ENCODE measurements around the gene TSFM.
"Not testable (repeated sequence)": the region's sequence is repeated elsewhere in the genome, so short reads cannot be mapped to it uniquely, and the experiment has no call there.

TSFM gene

DNA sequence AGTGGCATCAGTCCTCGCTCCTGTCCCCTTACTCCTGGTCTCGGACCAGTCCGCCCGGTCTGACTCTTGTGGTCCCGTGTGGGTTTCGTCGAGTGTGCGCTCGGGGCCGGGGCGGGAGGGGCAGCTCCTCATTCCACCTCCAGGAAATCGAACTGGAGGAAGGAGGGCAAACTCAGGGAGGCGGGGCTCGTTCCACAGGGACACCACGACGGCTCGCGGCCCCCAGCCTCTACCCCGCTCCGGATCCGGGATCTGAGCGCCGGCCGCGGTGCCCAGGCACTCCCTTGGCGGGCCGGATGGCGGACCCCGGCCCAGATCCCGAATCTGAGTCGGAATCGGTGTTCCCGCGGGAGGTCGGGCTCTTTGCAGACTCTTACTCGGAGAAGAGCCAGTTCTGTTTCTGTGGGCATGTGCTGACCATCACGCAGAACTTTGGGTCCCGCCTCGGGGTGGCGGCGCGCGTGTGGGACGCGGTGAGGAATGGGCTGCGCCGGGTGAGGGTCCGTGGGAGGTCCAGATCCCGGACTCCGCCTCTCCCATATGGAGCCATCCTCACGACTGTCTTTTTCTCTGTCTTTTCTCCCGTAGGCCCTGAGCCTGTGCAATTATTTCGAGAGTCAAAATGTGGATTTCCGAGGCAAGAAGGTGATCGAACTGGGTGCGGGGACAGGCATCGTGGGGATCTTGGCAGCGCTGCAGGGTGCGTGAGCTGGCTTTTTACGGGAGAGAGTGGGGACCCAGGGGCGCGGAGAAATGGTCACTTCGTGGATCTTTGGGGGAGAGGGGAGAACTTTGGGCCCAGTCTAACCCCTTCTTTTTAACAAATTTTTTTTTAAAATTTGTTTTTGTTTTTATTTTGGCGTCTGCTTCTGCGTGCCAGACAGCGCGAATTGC lies 9.9 kb upstream of the TSFM start, which contains the start of gene EEF1AKMT3:
Gene EEF1AKMT3, plus strand, starts transcription at position 186 of the 894 bp plus-strand sequence. Its CDS starts 111 bp downstream, at position 297.
- peaks cover 10% of the 10 kb centered on the region for H3K4me1 ChIP-seq
- peak within 1 kb of the TSS; percentile 99 for H2AFZ ChIP-seq
- no peaks in the 10 kb centered on the region for H3K27me3 ChIP-seq (ENCODE audit: control insufficient read depth, insufficient read depth, low read length)
- H3K9ac ChIP-seq: peak within 1 kb of the TSS; percentile 87
- peak within 1 kb of the TSS; percentile 82 for H3K27ac ChIP-seq
- no peaks in the 10 kb centered on the region for H3K79me2 ChIP-seq
- H3K9me3 ChIP-seq (ENCODE audit: control insufficient read depth, low read length): no peaks in the 10 kb centered on the region
- TF ChIP-seq, protein P1, sequence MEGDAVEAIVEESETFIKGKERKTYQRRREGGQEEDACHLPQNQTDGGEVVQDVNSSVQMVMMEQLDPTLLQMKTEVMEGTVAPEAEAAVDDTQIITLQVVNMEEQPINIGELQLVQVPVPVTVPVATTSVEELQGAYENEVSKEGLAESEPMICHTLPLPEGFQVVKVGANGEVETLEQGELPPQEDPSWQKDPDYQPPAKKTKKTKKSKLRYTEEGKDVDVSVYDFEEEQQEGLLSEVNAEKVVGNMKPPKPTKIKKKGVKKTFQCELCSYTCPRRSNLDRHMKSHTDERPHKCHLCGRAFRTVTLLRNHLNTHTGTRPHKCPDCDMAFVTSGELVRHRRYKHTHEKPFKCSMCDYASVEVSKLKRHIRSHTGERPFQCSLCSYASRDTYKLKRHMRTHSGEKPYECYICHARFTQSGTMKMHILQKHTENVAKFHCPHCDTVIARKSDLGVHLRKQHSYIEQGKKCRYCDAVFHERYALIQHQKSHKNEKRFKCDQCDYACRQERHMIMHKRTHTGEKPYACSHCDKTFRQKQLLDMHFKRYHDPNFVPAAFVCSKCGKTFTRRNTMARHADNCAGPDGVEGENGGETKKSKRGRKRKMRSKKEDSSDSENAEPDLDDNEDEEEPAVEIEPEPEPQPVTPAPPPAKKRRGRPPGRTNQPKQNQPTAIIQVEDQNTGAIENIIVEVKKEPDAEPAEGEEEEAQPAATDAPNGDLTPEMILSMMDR (IDR thresholded peaks at IDR 0.05): no peak
- no peaks in the 10 kb centered on the region for H3K36me3 ChIP-seq (ENCODE audit: control insufficient read depth, insufficient read depth, low read length)
- H3K4me2 ChIP-seq (ENCODE audit: low read length): peak within 1 kb of the TSS; percentile 98
- H3K4me3 ChIP-seq (ENCODE audit: low read depth, low read length): peak within 1 kb of the TSS; percentile 92

DNA sequence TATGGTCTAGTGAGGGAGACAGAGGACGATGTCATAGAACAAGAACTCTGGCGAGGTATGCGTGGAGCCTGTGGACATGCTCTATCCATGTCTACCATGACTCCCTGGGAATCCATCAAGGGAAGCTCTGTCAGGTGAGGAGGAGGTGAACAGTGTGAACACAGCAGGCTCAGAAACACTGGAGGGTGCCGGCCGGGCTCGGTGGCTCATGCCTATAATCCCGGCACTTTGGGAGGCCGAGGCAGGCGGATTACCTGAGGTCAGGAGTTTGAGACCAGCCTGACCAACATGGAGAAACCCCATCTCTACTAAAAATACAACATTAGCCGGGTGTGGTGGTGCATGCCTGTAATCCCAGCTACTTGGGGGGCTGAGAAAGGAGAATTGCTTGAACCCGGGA lies 8.0 kb upstream of the TSFM start:
- peaks cover 13% of the 10 kb centered on the region for H3K4me1 ChIP-seq
- H3K9me3 ChIP-seq (ENCODE audit: control insufficient read depth, low read length); H3K79me2 ChIP-seq; H3K4me3 ChIP-seq (ENCODE audit: low read depth, low read length); H3K27me3 ChIP-seq (ENCODE audit: control insufficient read depth, insufficient read depth, low read length); H3K27ac ChIP-seq; H2AFZ ChIP-seq; H3K36me3 ChIP-seq (ENCODE audit: control insufficient read depth, insufficient read depth, low read length); H3K9ac ChIP-seq; H3K4me2 ChIP-seq (ENCODE audit: low read length): not testable (repeated sequence)

DNA sequence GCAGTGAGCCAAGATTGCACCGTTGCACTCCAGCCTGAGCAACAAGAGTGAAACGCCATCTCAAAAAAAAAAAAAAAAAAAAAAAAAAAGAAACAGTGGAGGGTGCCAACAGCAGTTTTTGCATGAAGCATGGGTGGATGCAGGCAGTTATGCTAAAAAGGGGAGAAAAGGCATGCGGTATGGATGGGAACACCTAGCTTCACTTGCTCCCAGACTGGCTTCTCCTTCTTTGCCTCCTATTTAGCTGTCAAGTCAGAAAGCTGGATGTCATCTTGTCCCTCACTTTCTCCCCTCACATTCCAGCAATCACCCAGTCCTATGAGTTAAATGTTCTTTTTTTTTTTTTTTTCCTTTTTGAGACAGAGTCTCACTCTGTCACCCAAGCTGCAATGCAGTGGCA lies 7.5 kb upstream of the TSFM start:
- no peak overlapping the region for H3K4me2 ChIP-seq (ENCODE audit: low read length)
- H3K9ac ChIP-seq: no peak overlapping the region
- peaks cover 15% of the 10 kb centered on the region for H3K4me1 ChIP-seq
- no peak overlapping the region for H3K4me3 ChIP-seq (ENCODE audit: low read depth, low read length)
- H2AFZ ChIP-seq: no peak overlapping the region
- TF ChIP-seq, protein P1 (IDR thresholded peaks at IDR 0.05): no peak
- H3K27ac ChIP-seq: no peak overlapping the region
- H3K27me3 ChIP-seq (ENCODE audit: control insufficient read depth, insufficient read depth, low read length): no peaks in the 10 kb centered on the region
- no peaks in the 10 kb centered on the region for H3K9me3 ChIP-seq (ENCODE audit: control insufficient read depth, low read length)
- H3K79me2 ChIP-seq: no peaks in the 10 kb centered on the region
- no peaks in the 10 kb centered on the region for H3K36me3 ChIP-seq (ENCODE audit: control insufficient read depth, insufficient read depth, low read length)

DNA sequence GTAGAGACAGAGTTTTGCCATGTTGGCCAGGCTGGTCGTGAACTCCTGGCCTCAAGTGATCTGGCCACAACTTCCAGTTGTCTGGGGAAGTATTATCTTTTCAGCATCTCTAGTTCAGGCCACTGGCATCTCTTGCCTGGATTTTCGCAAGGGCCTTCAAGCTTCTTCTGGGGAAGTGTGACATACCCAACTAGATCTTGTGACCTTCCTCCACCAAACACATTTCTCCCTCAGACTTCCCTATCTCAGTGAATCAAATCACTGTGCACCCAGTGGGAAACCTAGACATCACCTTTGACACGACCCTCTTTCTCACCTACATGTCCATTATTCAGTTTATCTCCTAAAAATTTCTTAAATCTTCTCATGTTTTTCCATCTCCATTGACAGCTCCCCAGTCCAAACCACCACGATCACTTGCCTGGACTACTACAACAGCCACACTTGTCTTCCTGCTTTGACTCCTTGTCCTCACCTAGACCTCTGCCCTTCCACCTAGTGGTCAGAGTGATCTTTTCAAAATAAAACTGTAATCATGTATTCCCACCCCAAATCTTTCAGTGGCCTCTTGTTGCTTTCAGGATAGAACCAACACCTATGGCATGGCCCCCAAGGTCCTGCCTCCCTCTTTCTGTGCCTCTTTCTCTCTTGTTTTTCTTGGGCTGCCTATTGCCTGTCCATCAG lies 6.9 kb upstream of the TSFM start:
- Histone ChIP-seq H3K9ac (no peak overlapping the region), H3K27me3 (ENCODE audit: control insufficient read depth, insufficient read depth, low read length) (no peaks in the 10 kb centered on the region), H3K4me2 (ENCODE audit: low read length) (no peak overlapping the region), H3K79me2 (no peaks in the 10 kb centered on the region), H3K9me3 (ENCODE audit: control insufficient read depth, low read length) (no peaks in the 10 kb centered on the region), H2AFZ (no peak overlapping the region), H3K4me3 (ENCODE audit: low read depth, low read length) (no peak overlapping the region), H3K4me1 (peaks cover 11% of the 10 kb centered on the region), H3K36me3 (ENCODE audit: control insufficient read depth, insufficient read depth, low read length) (no peaks in the 10 kb centered on the region), H3K27ac (no peak overlapping the region)
- TF ChIP-seq, protein P1 (IDR thresholded peaks at IDR 0.05): no peak

DNA sequence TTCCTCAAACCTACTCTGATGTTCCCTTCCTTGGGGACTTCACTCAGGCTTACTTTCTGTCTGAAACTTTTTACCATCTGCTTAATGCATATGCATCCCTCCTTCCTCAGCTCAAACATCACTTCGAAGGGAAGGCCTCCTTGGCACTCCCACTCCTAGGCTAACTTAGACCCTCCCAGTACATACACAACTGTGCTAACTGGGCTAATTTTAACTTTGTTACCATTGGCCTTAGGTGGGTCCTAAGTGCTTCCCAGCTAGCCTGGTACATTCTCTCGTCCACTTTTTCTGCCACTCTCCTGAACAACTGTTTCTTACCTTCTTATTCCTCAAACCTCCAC lies 6.4 kb upstream of the TSFM start:
- Histone ChIP-seq H3K27ac (no peak overlapping the region), H3K4me1 (peaks cover 8% of the 10 kb centered on the region), H2AFZ (no peak overlapping the region), H3K4me2 (ENCODE audit: low read length) (no peak overlapping the region), H3K36me3 (ENCODE audit: control insufficient read depth, insufficient read depth, low read length) (no peaks in the 10 kb centered on the region), H3K4me3 (ENCODE audit: low read depth, low read length) (no peak overlapping the region), H3K27me3 (ENCODE audit: control insufficient read depth, insufficient read depth, low read length) (no peaks in the 10 kb centered on the region), H3K9me3 (ENCODE audit: control insufficient read depth, low read length) (no peaks in the 10 kb centered on the region), H3K9ac (no peak overlapping the region), H3K79me2 (no peaks in the 10 kb centered on the region)
- TF ChIP-seq, protein P1 (IDR thresholded peaks at IDR 0.05): no peak

Measured in parathyroid adenoma (tissue), 2 donors.